ENCODE measurements around the gene JUN.
A peak's percentile ranks its signal among the peaks of the same experiment; 100 is the strongest.

JUN gene

DNA sequence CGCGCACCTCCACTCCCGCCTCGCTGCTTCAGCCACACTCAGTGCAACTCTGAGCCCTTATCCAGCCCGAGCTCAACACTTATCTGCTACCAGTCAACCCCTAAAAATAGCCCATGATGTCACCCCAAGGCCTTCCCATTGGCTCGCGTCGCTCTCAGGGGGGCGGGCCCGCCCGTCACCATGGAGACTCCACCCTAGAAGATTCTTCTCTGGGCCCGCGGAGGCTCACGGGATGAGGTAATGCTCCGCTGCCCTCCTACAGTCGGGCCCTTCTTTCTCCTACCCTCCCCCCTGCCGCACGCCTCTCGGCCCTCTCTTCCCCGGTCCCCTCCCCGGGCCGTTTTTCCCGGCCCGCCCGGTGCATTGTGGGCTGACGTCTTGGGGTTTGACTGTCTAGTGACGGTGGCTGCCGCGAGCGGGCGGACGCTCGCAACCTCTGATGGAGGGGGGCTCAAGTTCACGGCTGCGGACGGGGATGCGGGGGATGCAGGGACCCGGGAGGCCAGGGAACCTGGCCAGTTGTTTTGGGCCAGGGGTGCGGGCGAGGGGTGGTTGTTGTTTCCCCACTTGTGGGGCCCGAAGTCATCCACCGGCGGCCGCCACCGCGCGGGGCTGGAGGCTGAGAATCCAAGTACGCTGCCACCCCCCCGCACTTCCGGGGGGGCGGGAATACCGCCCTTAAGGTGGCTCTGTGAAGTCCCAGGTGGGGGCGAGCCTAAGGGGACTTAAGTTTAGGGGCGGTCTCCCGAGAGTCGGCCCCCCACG, at the start of gene JUN:
TSS of gene JUN (minus strand) at position 55 of the 765 bp plus-strand sequence. CDS start 977 bp downstream, outside the sequence.
- DNase-seq = peak; percentile 100

DNA sequence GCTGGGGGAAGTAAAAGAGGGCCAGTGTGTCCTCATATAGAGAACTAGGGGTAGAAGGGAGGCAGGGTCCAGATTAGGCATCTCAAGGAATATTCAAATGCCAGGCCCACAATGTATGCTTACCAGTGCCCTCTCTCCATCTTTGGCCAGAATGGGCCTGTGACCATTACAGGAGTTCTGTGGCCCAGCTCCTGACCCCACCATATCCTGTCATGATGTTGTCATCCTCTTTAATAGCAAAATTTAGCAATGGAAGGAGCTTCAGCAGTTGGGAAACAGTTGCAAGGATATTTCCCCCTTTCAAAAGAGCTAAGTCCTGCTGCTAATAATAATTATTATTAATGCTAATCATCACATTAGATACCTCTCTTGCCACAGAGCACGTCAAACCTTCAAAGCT, 49.3 kb upstream of the JUN start:
- no peak for DNase-seq

DNA sequence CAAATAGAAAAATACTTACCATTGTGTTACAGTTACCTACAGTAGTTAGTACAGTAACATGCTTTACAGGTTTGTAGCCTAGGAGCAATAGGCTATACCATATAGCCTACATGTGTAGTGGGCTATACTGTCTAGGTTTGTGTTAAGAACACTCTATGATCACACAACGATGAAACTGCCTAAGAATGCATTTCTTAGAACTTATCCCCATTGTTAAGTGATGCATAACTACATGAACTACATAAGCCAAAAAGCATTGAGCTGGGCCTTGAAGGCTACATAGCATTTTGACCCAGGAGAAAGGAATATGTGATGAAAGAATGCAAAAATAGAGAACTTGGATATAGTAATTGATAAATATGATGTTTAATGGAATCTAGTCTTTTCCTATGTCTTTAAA, 46.4 kb upstream of the JUN start:
- DNase-seq = peak; percentile 55

DNA sequence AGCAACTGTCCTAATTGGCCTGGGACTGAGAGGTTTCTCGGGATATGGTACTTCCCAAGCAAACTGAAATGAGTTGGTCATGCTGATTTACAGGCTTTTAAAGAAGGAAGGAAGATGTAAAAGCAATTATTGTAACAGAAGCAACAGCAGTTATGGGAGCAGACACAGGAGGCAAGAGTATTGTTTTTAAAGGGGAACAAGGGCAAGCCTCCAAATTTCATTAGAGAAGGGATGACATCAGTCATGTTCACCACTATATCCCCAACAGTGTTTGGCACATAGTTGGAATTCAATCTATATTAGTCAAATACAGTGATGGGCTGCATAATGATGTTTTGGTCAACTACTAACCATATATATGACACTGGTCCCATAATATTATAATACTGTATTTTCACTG, 46.0 kb upstream of the JUN start:
- peak; percentile 90 for DNase-seq

DNA sequence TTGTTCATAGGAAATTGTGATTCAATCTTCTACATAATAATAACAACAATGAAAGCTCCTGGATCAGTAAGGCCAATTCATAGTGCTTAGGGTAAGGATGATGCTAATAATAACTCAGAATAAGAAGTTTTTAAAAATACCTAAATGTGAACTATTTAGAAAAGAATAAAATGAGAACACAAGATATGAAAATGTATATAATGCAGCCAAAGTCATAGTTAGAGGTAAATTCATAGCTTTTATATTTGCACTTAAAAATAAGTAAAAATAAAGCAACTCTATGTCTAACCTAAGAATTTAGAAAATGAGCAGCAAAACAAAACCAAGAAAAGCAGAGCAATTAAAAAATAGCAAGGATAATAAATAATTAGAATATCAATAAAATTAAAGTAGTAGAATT, 43.5 kb upstream of the JUN start:
- DNase-seq = no peak

DNA sequence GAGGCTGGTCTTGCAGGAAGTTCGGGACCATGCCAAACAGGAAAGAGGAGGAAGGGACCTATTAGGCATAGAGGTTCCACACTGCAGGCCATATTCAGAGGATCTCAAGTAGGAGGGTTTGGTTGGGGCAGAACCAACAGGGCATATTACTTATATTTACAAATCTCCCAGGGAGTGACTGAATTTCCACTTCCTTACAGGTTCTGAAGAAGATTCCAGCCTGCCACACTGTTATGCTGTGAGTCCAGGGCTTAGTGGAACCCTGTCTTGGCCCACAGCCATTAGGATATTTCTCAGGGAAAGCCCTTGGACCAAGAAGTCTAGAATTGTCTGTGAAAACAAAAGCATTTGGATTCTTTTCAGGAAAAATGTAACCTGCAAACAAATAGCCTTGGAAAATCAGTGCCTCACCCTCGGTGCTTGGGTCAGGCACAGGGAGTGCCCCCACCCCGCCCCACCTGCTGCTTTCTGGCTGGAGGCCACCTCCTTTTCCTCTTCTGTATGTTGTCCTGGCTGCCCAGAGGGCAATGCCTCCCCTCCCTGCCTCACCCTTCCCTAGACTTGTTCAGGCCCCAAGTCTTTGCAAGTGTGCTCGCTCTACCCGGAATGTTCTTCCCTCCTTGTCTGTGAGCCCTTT, 41.0 kb upstream of the JUN start:
- no peak for DNase-seq

DNA sequence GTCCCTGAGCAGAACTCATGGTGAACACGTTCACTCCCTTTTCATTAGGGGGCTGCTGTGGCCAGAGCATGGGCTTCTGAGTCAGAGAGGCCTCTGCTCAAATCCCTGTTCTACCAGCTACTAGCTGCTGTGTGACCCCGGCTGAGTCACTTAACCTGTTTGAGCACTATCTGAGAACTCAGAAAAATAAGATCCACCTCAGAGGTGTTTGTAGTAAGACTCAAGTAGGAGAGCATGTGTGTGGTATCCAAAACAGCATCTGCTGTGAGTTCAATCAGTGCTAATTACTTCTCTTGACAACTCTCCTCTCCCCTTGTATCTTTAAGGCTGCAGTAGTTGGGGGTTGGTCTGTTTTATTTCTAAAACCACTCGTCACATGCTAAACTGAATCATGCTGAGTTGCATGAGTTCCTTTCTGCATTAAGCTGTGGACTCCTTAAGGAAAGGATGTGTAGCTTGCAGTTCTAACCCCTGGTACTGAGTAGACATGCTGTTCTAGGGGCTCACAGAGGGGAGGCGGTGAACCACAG, 39.7 kb upstream of the JUN start:
- DNase-seq = peak; percentile 87

DNA sequence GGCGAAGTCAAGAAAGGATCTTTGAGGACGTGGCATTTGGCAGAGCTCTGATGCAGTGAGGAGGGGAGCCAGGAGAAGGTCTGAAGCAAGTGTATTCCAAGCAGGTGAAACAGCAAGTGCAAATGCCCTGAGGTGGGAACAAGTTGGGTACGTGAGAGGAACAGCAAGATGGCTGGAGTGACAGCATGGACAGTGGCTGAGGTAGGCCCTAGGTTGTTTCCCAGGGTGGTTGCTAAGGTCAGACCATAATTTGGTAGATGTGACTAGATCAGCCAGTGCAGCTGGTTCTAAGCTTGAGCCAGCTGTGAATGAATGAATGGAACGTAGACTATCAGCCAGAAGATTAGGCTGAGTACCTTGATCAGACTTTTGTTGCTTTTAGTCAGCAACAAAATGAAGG, 37.5 kb upstream of the JUN start:
- no peak for DNase-seq

DNA sequence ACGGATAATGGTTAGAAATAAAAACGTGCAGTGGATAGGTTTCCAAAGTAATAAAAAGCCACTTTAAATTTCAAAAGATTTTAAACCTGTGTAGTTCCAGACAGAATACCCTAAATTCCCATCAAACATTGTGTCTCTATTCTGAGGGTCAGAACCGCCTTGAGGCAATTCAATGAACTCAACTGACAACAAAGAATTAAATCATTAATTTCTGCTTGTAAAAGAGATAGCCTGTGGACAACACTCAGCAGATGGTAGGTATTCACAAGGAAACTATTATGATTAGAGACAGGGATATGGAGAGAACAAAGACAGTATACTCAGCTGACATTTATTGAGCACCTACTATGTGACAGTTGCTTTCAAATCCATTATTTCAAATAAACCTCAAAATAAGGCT, 35.1 kb upstream of the JUN start:
- DNase-seq = no peak

DNA sequence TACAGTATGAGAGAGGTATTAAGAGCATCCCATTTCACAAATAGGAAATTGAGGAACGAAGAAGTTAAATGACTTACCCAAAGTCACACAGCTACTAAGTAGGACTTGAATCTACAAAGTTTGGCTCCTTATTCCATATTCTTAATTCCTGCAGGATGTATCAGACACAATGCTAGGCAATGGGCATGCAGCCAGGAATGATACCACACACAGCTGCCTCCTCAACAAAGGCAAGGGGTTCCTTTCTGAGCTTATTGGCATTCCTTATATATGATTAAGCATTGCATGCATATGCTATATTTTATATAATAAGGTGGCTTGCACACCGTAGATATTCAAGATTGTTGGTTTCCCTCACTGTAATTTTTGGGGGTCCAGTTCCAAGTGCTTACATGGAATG, 34.2 kb upstream of the JUN start:
- DNase-seq = peak; percentile 99

DNA sequence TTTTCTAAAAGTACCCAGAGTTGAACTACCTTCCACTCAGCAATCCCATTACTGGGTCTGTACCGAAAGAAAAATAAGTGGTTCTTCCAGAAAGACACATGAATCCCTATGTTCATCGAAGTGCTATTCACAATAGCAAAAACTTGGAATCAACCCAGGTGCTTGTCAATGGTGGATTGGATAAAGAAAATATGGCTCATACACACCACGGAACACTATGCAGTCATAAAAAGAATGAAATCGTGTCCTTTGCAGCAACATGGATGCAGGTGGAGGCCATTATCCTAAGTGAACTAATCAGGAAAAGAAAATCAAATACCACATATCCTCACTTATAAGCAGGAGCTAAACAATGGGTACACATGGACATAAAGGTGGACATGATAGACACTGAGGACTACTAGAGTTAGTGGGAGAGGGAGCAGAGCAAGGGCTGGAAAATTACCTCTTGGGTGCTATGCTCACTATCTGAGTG, 32.9 kb upstream of the JUN start:
- DNase-seq = peak; percentile 40

DNA sequence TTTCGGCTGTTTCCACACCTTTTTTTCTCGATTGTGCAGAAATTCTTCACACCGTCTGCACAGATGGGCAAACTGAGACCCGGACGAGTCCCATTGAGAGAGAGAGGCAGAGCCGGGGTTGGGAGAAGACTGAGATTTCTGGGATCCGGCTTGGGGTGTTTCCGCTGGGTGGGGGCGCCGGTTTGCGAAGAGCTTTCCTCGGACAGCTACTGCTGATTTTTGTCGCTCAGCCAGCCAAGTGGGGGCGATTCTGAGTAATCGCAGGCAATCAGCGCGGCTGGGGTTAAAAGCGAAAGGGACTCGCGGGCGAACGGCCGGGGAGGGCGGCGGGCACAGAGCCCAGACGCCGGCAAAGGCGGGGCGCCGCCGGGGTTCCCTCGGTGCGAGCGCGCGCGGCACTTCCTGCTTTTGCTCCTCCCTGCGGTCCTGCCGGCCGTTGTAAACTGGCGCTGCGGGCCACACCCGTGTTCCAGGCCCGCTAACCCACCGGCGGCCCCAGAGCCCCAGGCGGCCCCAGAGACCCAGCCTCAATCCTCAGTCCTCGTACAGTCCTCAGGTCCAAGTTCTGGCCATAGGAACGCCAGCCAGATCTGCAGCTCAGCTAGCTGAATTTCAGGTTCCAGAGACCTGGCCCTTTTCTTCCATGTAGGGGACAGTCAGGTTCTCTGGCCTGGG, 32.4 kb upstream of the JUN start:
- peak; percentile 94 for DNase-seq

DNA sequence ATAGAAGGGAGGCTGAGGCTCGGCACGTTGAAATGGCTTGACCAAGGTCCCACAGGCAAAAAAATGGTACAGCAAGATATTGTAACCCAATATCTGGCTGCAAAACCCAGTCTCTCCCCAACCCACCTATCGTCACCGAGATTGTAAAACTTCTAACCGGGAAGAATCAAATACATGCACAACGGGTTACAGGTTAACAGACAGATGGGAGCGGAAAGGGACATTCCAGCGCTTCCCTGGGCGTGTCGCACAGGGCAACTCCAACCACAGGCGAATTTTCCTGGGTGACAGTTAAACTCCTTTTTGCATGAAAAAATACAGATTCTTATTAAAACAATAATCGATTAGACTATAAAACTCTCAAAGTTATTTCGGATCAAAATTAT, 31.8 kb upstream of the JUN start:
- DNase-seq = peak; percentile 26

DNA sequence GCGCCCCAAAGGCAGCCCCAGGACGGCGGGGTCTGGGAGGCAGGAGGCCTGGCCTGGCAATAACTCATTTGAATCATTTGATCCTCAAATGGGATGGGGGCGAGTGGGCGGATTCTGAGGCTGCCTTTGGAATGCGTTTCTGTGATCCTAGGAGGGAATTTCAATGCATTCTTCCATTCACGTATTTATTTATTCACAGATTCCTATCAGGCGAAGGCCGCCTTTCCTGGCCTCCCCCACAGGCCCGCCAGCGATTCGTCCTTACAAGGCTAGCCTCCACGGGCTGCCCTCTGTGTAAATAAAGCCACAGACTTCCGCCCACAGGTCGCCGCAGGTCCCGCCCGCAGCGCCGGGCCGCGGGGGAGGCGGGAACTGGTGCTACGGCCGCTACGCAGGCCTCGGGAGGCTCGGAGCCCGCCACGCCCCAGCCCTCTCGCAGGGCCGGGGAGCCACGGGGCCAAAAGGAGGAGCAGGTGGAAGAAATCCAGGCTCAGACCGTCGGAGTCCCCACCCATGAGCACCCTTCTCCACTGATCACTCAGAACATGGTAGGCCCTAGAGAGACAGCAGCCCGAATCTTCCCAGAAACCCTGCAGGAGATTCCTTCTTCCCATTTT, 31.3 kb upstream of the JUN start:
- peak; percentile 91 for DNase-seq

DNA sequence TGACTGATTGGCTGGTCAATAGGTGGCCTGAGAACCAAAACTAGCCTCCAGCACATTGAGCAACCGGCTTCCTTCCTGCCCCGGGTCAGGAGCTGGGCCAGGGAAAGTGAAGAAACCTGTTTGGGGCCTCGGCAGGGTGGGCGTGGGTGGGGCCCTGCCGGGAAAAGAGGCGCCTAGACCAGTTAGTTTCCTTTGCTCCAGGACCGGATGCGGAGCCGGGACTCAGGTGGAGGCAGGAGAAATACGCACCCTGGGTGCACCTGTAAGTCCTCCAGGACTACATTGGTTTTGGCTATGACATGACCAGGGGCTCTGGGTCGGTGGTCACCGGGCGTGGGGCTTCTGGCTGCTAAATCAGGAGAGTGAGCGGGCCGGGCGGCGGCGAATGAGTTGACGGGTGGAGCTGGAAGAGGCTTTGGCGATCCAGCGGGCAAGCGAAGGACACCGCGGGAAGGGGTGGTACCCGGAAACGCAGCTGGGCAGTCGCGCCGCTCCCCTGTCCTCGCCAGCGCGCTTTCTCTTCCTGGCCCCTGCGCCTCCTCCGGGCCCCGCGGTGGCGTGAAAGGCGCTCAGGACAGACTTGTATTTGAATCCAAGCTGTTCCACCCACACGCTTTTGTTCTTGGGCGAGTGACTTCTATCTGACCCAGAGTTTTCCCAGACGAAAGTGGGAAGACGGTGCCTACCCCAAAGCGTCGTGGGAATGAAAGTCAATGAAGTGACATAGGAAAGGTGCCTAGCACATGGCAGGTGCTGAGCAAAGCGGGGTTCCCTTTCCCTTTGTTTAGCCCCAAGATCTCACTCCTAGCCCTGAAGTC, 30.6 kb upstream of the JUN start:
- DNase-seq = no peak

DNA sequence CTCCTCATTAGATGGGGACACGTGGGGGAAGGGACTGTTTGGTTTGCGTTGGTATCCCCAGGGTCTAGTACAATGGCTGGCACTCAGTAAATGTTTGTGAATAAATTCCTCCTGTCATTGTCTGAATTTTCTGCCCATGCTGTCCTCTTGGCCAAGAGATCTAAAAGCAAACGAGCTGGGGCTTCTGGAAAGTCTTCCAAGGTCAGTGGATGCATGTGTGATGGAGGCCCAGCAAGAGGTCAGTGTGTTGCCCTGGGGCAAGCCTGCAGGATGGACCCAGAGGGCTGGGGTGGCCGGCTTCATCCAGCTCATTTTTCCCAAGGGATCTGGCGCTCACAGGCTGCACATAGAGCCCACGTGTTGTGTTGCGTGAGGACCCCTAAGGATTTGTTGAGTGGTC, 30.0 kb upstream of the JUN start:
- DNase-seq = no peak

DNA sequence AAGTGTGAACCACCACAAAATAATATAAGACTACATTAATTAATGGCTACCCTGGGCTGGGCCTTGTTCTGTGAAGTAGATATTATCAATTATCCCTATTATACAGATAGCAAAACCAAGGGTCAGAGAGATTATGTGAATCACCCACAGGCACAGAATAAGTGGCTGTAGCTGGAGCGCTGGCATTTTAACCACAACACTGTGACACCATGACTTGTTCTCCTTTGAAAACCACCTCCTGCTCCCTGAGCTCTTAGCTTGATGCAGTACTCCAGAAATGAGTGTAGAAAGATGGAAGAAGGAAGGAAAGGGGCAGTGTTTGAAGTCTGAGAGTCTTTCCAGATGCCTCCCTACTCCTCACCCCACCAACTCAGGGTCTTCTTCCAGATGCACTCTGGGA, 29.5 kb upstream of the JUN start:
- DNase-seq = no peak

DNA sequence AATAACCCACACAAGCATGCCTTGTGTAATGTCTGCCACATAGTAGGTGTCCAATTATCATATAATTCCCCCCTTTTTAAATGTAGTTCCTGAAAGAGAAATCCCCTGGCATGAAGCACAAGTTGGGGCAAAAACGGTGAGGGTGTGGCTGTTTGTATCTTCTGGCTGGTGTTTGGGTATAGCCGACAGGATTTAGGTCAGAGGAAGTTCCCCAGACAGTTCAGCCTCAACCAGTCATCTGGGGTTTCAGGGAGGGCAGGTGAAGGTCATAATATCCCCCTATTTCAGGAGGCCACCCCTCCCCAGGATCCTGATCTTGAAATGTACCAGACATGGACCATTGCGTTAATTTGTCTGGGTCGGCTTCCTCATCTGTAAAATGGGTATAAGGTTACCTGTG, 29.1 kb upstream of the JUN start:
- DNase-seq = no peak

DNA sequence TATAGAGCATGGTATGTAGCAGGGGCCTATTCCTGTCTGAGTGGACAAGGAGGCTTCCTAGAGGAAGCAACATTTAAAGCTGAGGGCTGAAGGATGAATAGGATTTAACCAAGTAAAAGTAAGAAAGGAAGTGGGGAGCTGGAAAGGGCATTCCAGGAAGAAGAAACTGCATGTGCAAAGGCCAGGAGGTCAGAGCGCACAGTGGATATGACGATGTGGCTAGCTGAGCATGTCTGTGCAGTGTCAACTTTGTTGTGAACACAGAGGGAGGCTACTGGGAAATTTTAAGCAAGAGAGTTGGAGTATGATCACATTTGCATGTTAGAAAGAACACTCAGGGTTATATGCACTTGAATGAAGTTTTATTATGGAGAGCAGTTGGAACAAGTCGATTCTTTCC, 28.6 kb upstream of the JUN start:
- no peak for DNase-seq

DNA sequence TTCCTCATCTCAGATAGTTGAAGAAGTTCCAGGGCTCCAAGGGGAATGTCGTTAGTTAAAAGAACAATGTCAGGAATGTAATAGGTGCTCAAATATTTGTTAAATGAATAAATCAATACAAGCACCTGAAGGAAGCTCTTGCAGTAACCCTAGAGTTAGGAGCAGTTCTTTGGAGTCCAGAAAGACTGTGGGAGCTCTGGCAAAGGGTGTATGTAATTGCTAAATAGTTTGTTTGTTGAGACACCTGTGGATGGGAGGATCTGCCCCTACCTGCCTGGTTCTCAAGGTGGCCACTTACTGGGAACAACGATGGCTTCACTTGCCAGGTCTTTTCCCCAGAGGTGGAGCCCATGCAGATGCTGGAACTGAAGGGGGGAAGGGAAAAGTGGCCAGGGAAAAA, 27.5 kb upstream of the JUN start:
- DNase-seq = no peak

DNA sequence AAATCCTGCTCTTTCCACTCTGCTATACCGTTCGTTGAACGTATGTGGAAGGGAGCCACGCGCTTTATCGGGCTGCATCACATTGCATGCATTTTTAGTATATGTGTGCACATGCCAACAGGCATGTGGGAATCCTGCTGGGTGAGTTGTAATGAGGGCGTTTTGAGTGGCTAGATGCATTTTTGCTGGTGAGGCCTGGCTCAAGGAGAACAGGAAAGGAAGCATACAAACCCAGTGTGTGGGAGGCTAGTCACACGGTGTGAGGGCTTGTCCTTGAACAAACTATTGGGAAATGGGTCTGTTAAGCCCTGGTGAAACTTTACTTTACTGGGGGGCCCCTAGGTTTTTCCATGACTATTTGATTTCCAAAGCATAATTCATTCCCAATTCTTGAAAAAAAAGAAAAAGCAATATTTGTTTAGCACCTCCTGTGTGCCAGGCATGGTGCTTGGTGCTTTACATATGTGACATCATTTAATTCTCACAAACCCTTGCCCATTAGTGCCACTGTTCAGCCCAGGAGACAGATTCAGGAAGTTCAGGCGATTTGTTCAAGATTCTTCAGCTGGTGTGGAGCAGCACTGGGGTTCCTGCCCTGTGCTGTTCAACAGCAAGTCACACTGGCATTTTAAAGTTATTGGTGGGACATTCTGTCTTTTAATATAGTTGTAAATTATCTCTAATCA, 25.6 kb upstream of the JUN start:
- DNase-seq = peak; percentile 88

DNA sequence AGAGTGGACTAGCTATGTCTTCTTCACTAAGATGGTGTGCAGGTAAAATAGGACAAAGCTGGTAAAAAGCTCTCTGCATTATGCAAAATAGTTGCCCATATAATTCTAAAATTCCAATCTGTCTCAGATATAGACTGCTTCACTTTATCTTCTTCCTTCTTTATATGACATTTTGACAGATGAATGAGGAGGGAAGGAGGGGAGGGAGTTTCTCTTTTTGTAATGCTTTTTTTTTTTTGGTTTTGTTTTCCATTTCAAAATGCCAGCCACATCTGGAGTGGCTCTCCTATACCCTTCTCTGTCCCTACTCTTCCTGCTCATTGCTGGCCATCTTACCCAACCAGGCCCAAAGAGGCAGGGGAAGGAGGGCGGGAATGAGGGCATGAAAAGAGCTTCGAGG, 24.2 kb upstream of the JUN start:
- DNase-seq = no peak

All from fibroblast of skin of right biceps (primary cell).